Measurements from ENCODE around the gene BEST3.
"Not testable (repeated sequence)": the region's sequence is repeated elsewhere in the genome, so short reads cannot be mapped to it uniquely, and the experiment has no call there.

The BEST3 gene

DNA sequence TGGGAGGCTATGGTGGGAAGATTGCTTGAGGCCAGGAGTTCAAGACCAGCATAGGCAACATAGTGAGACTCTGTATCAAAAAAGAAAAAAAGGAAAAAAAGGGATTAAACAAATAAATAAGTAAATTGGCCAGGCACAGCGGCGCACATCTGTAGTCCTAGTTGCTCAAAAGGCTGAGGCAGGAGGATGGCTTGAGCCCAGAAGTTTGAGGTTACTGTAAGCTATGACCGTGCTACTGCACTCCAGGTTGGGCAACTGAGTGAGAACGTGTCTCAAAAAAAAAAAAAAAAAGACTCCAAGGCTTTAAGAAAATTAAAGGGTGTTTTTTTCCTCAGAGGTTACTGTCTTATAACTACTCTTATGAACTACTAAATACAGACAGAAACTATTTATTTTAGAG, 11.7 kb downstream of the BEST3 start:
- DNase-seq, result no peak

DNA sequence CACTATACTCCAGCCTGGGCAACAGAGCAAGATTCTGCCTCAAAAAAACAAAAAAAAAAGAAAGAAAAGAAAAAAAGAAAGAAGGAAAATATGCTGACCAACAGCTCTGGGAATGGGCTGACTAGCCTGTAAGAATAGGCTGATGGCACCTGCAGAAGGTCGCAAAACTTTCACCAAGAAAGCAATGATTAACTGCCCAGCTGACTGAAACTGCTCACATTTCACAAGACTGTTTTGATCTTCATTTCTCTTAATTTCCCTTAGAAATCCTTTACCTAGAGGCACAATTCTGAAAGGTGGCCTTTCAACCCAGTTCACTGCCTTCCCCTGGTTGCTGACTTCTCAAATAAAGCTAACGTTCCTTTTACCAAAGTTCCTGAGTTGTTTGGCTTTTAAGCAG, 12.4 kb downstream of the BEST3 start:
- no peak for DNase-seq

DNA sequence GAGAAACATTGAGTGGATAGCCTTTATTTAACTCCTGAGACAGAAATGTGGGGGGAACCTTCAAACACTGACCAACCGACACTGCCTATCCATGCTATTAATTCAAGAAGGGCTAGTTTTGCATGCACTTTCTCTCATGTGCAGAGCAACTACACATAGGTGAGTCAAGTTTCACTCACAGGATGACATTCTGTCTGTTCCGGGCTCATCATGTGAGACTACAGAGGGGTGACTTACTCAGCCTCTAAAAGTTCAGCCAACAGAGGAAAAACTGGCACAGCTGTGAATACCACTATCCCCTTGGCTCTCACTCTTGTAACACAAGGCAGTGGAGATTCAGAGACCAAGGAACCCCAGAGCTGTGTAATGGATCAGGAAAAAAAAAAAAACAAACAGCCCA, 13.3 kb downstream of the BEST3 start:
- DNase-seq, result no peak

DNA sequence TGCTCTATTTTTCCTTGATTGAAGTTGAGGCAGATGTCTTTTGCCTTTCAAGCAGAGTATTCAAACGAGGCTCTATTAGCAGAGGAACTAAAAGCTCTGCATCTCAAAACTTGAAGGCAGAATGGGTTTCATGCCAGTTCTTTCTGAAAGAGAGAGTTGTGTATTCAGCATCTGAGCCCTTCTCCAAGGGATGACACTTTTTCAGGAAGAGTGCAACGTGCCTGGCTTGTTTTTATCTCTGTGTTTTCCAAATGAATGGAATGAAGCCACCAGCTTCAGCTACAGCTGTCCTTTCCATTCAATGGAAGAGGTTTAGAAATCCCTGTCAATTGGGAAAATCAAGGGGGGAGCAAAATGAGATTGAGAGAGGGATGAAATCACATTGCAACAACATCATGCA, 14.6 kb downstream of the BEST3 start:
- DNase-seq, result no peak

DNA sequence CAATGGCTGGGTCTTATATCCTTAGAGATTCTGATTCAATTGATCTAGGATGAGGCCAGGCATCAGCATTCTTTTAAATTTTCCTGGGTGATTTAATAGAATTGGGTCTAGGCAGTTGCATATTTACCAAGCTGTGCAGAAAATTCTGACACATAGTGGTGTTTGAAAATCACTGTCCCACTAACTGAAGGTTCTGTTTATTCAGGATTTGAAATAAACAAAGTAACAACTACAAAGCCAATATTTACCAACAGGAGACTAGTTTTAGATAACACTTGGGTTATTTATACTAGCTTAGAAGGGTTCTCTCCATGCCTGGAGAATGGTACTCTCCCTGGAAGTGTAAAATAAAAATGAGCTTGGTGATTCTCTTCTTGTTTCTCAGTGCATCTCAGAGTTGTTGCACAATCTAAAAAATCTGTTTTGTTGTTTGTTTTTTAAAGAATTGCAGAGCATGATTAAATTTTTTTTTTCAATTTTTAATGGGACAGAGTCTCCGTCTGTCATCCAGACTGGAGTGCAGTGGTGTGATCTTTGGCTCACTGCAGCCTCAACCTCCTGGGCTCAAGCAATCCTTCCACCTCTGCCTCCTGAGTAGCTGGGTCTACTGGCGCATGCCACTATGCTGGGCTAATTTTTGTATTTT, 16.9 kb downstream of the BEST3 start:
- no peak for DNase-seq

DNA sequence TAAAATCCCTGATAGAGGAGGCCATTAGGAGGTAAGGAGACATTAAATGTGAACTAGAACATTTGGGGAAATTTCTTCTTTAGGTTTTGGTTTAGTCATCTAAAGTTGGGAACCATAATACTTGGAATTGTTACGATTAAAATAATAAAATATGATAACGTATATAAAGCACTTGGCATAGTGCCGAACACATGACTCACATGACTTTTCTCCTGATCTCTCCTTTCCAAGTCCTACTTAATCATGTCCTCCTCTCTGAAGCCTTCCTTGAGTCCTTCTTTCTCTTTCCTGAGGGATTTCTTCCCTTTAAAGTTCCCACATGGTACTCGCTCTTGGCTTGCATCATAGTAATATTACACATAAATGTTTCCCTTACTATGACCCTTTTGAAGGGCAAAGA, 20.0 kb downstream of the BEST3 start:
- no peak for DNase-seq

DNA sequence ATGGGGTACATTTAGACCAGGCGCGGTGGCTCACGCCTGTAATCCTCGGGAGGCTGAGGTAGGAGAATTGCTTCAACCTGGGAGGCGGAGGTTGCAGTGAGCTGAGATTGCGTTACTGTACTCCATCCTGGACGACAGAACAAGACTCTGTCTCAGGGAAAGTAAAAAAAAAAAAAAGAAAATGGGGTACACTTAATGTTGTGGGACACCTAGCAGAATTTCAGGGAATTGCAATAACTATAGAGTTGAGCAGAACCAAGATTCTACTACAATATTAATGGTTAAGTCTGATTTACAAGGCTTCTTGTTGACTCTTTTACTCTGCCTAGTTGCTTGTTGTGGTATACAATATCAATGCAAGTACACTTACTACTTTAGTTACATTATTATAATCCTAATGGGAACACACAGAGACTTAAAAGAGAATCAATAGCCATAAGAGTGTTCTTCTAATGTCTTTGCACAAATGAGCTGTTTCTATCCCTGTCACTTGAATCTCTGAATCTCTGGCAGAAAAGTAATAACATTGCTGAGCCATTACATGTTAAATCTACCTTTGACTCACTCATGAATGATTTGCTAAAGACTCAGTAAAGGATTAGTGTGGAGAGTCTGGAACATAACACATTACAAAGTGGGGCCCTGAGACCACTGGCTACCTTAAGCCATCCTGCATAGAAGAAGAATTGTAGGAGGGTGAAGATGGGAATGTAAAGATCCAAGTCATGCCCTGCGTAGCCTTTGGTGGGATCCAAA, 22.7 kb downstream of the BEST3 start:
- no peak for DNase-seq

DNA sequence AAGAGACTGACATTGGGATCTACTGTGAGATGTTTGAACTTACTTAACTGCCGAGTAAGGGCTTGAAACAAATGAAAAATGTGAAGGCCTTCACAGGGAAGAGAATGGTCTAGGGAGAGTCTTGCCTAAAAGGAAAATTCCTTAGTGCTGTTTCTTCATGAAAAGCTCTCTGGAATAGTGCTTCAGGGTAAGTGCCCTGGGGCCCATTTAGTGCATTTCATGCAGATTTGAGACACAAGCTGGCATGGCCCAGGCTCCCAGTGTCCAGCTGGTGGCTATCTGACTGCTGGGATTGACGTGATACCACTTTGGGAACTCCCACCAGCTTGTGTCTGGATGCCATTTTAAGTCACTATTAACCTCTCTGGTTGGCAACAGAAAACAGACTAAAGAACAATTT, 26.9 kb downstream of the BEST3 start:
- DNase-seq, result no peak

DNA sequence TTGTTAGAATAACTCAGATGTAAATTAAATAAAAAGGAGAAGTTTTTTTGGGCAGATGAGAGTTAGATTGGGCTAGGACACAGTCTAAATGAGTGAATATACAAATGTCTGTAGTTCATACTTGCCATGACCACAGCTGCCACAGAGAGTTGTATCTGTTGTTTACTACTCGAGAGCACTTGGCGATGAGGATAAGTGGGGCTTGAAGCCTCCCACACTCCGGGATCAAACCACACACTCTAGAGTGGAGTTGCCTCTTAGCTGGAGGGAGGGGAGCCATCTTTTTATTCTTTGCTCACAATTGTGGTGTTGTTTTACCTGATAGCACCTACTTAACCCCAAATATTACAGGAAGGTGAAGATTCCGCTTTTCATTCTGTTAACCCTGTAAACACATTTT, 27.5 kb downstream of the BEST3 start:
- no peak for DNase-seq

DNA sequence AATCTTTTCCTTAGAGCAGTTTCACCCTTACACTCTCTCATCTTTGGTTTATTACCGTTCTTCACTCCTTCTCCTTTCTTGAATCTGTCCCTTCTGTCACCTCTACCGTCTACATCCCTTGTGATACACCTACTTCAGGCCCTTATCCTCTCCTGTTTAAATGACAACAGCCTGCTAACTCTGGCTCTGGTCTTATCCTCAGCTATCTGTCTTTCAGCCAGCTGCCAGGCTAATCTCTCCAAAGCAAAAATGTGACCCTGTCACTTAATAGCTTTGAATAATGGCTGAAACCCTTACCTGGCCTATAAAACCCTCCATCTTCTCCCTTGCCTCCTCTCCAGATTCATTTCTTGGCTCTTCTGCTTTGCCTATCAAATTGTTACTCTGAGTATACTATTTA, 32.3 kb downstream of the BEST3 start:
- no peak for DNase-seq

DNA sequence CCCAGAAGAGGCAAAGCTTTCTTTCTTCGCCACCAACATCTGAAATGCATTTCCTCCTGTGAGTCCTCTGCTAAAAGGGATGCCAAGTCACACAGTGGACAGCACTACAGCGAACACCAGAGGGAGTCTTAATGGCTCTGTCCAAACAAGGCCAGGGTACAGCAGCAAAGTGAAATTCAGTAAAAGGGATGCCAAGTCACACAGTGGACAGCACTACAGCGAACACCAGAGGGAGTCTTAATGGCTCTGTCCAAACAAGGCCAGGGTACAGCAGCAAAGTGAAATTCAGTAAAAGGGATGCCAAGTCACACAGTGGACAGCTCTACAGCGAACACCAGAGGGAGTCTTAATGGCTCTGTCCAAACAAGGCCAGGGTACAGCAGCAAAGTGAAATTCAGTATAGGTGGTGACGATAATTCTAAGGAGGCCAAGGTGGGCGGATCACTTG, 34.1 kb downstream of the BEST3 start:
- not testable (repeated sequence) for DNase-seq

DNA sequence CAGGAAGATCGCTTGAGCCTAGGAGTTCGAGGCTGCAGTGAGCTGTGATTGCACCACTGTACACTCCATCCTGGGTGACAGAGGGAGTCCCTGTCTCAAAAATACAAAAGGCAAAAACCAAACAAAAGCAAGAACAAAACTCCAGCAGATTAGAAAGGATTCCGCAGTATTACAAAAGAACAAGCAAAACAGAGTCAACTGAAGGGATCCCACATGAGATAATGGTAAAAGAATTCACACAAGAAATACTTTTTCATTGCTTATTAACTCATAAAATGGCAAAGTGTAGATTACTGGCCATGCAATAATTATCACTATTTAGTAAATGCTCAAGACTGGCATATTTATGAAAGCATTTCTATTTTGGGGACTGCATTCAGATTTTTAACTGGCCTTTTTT, 35.4 kb downstream of the BEST3 start:
- DNase-seq, result no peak

DNA sequence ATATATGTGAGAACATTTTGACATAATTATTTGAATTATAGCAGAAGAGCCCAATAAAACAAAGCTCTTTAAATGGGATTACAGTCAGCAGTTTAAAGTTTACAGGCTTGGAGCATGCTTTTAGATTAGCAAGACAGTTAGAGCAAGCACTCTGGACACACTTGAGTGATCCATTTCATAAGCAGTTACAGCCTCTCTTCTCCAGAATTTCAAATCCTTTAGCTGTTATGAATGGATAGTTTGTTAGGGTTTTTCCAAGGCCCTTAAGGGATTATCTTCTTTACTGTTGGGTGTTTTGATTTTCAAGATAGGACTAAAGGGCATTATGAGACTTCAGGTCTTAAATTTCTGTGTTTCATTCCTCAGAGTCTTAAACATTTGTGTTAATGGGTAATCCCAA, 36.3 kb downstream of the BEST3 start:
- DNase-seq, result no peak

DNA sequence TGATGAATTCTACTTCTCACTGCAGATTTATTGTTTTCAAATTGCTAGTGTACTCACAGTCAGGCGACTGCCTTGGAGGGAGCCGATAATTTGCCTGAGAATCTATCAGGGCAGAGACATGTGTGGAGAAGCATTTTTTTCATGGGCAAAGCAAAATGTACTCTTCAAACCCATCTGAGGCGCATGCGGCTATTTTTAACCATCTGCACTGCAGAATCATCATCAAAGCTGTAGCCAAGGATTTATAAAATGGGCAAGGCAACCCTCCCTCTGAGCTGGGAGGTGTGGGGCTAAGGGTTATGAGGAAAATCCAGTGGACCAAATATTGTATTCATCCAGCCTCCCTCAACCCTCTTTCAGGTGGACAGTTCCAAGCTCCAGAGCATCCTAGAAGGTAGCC, 37.7 kb downstream of the BEST3 start:
- no peak for DNase-seq

DNA sequence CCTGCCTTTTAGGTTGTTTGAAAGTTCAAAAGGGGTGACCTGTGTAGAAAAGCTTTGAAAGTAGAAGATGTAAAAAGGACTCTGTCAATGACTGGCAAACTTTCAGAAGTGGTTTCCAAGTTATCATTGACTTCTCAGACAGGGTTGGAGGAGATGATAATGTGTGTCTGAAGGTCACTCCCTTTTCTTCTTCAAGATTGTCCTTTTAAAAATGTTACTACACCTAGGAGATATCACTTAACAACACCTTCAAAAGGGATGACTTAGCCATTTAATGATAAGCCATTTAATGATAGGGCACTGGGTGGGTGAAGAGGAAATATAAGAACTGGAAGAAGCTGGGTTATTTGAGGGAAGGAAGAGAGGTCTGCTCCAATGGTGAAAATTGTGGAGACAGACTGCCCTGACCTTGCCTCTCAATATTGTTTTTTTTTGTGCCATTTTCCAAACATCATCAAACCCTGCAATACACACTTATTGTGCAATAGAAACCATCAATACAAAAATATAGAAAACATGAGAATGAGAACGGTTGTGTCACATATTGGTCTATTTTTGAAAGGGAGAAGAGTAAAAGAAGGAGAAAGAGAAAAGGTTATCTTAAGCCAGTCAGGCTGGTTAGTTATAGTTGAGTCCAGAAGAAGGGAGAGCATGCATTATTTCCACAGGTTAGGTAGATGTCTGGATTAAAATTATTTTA, 38.8 kb downstream of the BEST3 start:
- DNase-seq, result no peak

DNA sequence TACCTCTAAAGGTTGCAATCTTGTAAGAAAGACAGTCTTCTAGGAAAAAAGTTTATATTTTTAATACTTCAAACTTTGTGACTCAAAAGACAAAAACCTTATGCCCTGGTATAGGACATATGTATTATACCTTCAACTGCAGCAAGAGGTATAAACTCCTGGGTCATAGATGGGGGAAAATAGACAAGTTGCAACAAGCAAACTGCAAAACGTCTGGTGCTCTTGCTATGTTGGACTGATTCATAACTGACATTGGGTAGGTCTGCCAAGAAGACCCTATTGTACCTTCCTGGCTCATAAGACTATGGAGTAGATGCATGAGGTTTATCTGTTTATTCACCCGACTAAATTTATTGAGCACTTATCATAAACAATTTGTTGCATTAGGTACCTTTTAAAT, 40.9 kb downstream of the BEST3 start:
- no peak for DNase-seq

DNA sequence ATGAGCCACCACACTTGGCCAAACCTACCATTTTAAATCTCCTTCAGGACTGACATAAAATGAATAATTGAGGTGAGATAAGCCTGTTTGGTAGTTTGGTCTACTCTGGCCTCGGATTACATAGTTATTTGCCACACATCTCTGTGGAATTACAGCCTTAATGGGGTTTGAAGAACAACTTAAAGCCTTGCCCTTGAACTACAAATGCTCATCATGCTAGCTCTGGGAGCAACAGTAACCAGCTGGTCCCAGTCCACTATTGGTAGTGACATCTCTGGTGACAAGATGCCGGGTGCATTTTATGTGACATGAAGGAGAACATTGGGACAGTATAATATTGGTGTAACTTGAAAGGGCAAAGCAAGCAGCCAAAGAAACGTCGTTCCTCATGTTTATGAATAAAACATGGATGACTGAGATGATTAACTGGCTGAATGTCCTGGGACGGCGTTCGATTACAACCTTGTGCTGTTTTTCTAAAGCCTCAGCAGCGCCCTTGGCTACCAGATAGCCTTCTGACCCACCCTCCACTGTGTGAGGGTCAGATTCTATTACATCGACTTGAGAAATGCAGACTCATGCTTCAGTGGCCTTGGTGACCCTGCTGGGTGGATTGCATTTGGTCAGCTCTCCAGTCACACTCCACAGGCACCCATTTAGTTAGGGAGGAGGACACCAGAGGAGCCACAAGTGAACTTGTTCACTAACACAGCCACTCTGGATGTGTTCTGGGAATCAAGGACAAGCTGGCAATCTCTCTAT, 41.5 kb downstream of the BEST3 start:
- DNase-seq, result no peak

DNA sequence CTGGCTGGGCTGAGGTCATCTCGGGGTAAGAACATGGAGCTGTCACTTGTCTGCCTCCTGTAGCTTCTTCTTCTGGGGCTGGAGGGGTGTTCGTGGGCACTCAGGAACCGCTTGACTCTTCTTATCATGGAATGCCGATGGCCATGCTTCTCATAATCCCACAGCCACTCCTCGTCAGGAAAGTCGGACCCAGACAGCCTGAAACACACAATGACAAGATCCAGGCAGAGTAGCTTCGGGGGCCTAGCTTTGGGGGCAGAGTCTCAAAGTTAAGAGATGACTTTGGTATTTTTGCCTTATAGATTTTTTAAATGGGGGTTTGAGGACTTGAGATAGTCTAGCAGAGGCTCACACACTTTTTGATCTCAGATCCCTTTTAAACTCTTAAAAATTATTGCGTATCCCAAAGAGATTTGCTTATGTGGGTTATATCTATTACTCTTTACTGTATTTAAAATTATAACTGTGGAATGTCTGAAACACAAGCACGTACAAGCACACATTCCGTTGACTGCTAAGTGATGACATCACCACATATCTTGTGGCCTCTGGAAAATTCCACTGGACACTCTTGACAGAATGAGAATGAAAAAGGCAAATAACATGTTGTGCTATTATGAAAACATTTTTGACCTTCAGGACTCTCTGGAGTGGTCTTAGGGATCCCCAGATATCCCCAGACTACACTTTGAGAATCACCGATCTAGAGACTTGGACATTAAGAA, 43.3 kb downstream of the BEST3 start:
- no peak for DNase-seq

DNA sequence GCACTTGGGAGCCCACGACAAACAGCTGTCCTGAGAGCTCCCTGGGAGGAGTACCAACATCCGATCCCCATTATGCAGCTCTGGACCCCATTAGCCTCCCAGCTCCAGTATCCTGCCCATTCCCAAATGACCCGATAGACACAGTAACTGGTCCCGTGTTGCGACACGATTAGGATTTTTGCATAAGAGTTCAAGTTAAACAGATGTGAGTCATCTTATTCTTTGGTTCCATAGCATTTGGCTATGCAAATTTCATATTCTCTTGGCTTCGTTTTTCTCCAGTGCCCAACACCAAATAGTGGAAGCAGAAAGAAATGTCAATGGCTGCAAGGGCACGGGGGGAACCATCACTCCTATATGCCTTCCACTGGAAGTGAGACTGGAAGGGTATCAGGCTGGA, 45.4 kb downstream of the BEST3 start:
- no peak for DNase-seq

DNA sequence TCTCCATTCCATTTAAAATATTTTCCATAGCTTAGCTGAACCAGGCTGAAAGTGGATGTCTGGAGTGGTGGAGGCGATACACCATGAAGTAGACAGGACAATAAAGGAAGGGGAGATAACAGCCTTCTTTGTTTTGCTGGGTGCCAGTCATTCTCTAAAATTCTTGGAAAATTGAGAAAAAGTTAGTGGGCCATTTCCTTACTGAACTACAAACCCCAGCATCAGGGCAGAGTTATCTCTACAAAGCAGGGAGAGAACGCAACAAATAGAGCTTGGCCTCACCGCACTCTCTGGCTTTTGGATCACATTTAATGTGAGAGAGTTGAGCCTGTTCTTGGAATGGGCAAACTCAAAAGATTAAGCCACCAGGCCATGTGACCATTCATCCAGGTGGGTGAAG, 47.2 kb downstream of the BEST3 start:
- DNase-seq, result no peak

DNA sequence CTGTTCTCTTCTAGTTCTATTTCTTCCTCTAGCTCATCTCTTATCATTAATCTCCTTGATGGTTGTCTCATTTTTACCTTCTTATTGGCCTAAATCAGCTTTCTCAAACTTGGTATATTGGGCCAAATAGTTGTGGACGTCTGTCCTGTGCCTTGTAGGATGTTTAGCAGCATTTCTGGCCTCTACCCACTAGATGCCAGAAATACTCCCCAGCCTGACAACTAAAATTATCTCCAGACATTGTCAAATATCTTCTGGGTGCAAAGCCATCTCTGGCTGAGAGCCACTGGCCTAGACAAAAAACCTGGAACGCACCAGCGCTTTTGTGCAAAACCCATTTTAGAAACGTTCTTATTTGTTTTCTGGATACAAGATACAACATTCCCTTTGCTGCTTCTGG, 49.6 kb downstream of the BEST3 start:
- DNase-seq, result no peak

DNA sequence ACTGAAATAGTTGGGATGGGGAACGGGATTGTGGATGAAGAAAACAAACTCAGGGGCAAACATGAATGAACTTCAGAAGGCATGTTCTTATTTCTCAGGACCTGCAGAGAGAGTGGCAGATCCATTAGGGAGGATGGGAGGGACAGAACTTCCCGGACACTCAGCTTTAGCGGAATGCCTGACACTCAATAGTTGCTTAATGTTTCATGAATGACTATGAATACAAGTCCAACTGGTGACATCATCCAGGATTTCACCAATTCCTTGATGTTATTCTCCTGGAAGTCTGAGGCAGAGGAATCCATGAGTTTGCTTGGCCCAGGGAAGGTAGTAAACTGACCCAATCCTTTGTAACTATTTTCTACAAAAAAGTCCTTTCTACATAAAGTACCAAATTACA, 50.6 kb downstream of the BEST3 start:
- DNase-seq, result no peak

DNA sequence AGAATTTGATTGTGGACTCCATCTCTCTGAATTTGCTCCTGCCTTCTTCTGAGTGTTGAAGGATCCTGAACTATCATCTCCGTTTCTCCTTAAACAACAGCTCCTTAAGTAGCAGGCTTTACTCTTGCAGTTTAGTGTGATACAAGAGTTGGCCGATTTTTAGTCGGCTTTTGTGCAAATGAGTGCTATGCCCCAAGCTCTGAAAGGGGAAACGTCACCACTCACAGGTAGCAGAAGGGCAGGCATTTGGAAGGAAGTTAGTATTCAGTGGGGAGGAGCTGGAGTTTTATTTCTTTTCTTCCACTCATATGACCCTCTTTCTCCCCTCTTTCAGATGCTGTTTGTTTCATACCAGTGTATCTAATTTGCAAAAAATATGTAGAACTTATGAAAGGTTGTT, 51.9 kb downstream of the BEST3 start:
- no peak for DNase-seq

All from stimulated activated CD4-positive, alpha-beta T cell treated with anti-CD3 and anti-CD28 coated beads, Interleukin-15, amount 100 ng/mL, for 24 hours (primary cell).